ENCODE results near the gene HTT. TPM values are rescaled to one million over a fixed set of nuclear protein-coding genes. Genes with fewer than 3 reads are reported as not detected.

The HTT gene
- total RNA-seq, 1 experiment from 2014 or later = 10.4 TPM

GRCh38 chr4:3288571-3289094, 214.2 kb downstream of the HTT start:
- DNase-seq (ENCODE audit: low read depth) = no peak

DNA sequence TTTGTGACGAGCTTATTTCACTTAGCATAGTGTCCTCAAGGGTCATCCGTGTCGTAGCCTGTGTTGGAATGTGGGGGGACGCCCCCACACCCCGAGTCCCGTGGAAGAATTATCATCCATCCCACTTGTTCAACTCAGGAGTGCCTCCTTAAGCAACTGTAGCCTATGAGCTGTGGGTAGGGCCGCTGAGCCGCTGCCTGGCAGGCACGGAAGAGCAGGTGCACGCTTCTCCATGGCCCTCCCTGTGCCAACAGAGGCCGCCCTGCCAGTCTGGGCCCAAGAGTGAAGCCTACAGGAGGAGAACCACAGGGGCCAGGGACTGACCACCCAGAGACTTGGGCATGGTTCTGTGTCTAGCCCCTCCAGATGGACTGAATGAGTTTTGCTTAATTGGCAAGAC, 216.0 kb downstream of the HTT start:
- DNase-seq (ENCODE audit: low read depth) = no peak

DNA sequence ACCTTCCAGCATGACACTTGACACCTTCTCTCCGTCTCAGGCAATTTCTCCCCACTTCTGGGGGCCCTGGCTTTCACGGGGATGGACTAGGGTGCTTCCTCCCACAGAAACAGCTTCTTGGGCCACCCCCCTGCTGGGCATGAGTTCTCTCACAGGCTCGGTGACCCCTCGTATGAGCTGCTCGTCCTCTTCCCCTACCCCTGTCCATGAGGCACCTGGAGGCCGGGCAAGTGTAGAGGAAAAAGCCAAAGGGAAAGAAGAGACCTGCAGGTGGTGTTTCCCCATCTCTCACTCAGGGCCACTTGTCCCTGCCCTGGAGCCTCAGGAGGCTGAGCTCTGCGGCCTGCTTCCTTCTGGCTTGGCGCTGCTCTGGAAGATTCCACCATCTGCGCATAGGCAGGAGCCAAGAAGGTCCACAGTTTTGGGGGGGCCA, 216.4 kb downstream of the HTT start:
- no peak for DNase-seq (ENCODE audit: low read depth)

DNA sequence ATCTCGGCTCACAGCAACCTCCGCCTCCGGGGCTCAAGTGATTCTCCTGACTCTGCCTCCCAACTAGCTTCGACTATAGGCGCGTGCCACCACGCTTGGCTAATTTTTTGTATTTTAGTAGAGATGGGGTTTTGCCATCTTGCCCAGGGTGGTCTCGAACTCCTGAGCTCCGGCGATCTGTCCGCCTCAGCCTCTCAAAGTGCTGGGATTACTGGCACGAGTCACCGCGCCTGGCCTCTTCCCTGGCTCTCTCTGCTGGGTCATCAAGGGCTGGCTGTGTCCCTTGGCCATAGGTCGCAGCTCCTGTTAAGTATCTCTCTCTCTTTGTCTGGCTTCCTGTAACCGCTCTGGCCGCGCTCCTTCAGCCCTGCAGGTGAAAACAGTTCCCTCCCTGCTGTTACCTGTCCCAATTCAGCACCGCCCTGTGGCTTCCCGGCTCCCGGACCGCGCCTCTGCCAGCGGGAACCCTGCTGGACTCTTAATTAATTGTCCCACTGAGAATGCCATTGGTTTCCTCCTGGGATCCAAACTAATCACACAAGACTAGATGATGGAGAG, 217.0 kb downstream of the HTT start:
- no peak for DNase-seq (ENCODE audit: low read depth)

DNA sequence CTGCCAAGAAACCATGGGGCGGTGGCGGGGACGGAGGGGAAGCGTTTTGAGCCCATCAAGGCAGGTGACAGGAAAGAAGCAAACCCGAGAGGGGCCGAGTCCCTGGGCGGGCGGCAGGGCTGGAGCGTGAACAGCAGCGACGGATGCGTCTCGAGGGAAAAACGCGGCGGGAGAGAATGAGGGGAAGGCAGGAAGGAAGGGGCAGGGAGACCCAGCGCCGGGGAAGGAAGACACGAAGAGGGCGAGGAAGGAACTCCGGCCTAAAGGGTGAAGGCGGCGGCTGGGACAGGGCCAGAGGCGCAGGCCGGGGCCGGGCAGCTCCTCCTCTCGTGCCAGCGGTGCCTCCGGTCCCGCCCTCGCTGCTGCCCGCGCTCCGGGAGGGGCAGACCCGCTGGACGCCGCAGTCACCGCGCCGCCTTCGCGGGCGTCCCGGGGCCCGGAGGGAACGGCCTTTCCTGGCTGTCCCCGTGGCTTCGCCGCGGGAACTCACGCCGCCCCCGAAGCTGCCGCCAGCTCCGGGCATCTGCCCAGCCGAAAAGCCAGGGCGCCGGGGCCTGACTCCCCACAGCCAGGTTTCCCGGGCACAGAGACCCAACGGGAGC, 217.6 kb downstream of the HTT start:
- DNase-seq (ENCODE audit: low read depth) = peak; percentile 70

DNA sequence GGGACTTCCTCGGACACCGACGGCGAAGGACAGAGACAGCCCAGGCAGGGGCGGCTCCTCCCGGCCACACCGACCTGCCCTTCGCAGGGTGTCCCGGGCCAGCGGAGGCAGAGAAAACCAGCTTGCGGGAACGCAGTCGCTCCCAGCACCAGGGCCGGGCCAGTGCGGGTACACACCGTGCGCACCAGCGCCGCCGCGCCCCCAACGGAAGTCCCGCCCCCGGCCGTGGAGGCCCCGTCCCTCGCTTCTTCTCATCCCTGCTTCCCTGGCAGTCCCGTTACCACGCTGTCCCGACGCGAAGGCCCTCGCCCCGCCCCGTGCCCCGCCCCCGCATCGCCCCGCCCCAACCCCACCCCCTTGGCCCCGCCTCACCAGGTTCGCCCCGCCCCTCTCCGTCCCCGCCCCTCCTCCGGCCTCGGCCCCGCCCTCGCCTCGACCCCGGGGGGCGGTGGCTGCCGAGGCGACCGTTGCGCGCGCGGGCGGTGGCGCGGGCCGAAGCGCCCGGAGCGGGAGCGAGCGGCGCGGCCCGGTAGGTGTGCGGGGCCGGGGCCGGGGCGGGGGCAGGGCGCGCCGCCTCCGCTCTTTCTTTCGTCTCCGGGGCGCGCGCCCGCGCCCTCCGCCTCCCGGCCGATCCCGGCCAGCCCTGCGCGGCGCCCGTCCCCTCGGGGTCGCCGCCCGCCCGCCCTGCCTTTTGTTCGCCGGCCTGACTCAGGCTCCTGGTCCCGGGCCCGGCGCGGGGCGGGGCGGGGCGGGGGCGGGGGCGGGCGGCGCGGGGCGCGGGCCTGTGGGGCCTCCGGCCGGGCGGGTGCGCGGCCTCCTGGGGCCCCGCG, 218.3 kb downstream of the HTT start, which contains the start of gene RGS12:
TSS of gene RGS12 (plus strand) at position 451 of the 830 bp plus-strand sequence. CDS start 23,150 bp downstream, outside the sequence.
- peak; percentile 97 for DNase-seq (ENCODE audit: low read depth)

Other genes starting within 250 kb of the HTT start
- 101 and 111 TPM in 2 replicates for gene ADD1, start 230.8 kb upstream of the HTT start, total RNA-seq (2014; rRNA removed; shearing (Covaris generic))
- 21.5 and 25.4 TPM in 2 replicates for gene NOP14, start 111.3 kb upstream of the HTT start, total RNA-seq (2014; rRNA removed; shearing (Covaris generic))
- 2.9 and 5.9 TPM in 2 replicates for gene GRK4, start 111.1 kb upstream of the HTT start, total RNA-seq (2014; rRNA removed; shearing (Covaris generic))
- not detected in 2 replicates for gene HTT-AS, start 143 bp upstream of the HTT start, total RNA-seq (2014; rRNA removed; shearing (Covaris generic))
- gene MSANTD1, start 174.5 kb downstream of the HTT start, total RNA-seq (2014; rRNA removed; shearing (Covaris generic)) = 0.23 and 0.42 TPM in 2 replicates
- 15.1 and 38.9 TPM in 2 replicates for gene RGS12, start 218.3 kb downstream of the HTT start, total RNA-seq (2014; rRNA removed; shearing (Covaris generic))

All from Daoy (cell line).